Activated CD8-positive, alpha-beta T cell treated with anti-CD3 and anti-CD28 coated beads for 36 hours (primary cell): ENCODE results near the gene ELL. TPM values are rescaled to one million over a fixed set of nuclear protein-coding genes. Genes with fewer than 3 reads are reported as not detected.

Source experiments
- ATAC-seq: fragments of 200-7000 bp; cut with Tn5 transposase; one replicate; pipeline ENCODE4 v1.10.0; 2021; ENCODE audit warnings: mild to moderate bottlenecking, moderate library complexity
- CTCF ChIA-PET: fragments of 350-600 bp; sonication (Branson Sonifier 250); formaldehyde crosslinking; loops from one replicate; lab custom pipeline; 2021; ENCODE audit warnings: antibody characterized with exemption; lab: Charles Lee
- POLR2A ChIA-PET: fragments of 350-600 bp; sonication (Branson Sonifier 250); formaldehyde crosslinking; loops from one replicate; lab custom pipeline; 2021; ENCODE audit warnings: antibody characterized with exemption; lab: Charles Lee
- DNase-seq: peaks from one replicate; pipeline ENCODE4 v3.0.0-alpha.2; 2020
- H3K27ac Mint-ChIP-seq: one replicate; pipeline ENCODE4 v1.8.0; 2021; ENCODE audit warnings: mild to moderate bottlenecking, mixed read lengths
- H3K27me3 Mint-ChIP-seq: one replicate; pipeline ENCODE4 v1.8.0; 2021; ENCODE audit warnings: mixed read lengths
- H3K36me3 Mint-ChIP-seq: one replicate; pipeline ENCODE4 v1.8.0; 2021; ENCODE audit warnings: low read depth, mixed read lengths
- H3K4me1 Mint-ChIP-seq: one replicate; pipeline ENCODE4 v1.8.0; 2021; ENCODE audit warnings: low read depth, mixed read lengths
- H3K4me3 Mint-ChIP-seq: one replicate; pipeline ENCODE4 v1.8.0; 2021; ENCODE audit warnings: mild to moderate bottlenecking, moderate library complexity, mixed read lengths
- H3K9me3 Mint-ChIP-seq: one replicate; pipeline ENCODE4 v1.8.0; 2021; ENCODE audit warnings: mixed read lengths
- CTCF ChIP-seq: fragments of 200-600 bp; IDR thresholded peaks from one replicate; pipeline ENCODE4 v1.8.0; 2022; ENCODE audit warnings: antibody characterized with exemption, mild to moderate bottlenecking
- intact Hi-C: fragments of 100-400 bp; cut with micrococcal nuclease; formaldehyde crosslinking; loops from one replicate; pipeline ENCODE4 v1.10.0; 2022
- total RNA-seq, 2 experiments: library from RNA; stranded (reverse); gene quantifications; one replicate each; pipeline ENCODE4 v1.2.3, GENCODE V29; 2021

The ELL gene
- total RNA-seq, 2 experiments from 2014 or later = 20.1 to 21.9 TPM

GRCh38 chr19:18489627-18490184 lies 32.2 kb downstream of the ELL start:
- H3K27me3 Mint-ChIP-seq = no peaks in the 10 kb centered on the region
- ATAC-seq = no peak

GRCh38 chr19:18488838-18489626 lies 32.8 kb downstream of the ELL start:
- ATAC-seq (no peak), DNase-seq (no peak)
- no peaks in the 10 kb centered on the region for H3K27me3 Mint-ChIP-seq
- TF ChIP-seq CTCF = no peak
- CTCF ChIA-PET = interaction anchor here (1.0 to 3.1 kb wide), 8 partner anchors 10 to 151 kb away, joined by 3 to 17 read pairs (median 5); partner anchors contain the start of gene KXD1
- POLR2A ChIA-PET = interaction anchor here (0.5 to 1.4 kb wide), 4 partner anchors 13 to 48 kb away, joined by 3 to 4 read pairs (median 4); no protein-coding TSS in a partner anchor
- intact Hi-C loops = no loop called here
- no peak overlapping the region for H3K27ac Mint-ChIP-seq
- no peak overlapping the region for H3K4me3 Mint-ChIP-seq
- no peaks in the 10 kb centered on the region for H3K36me3 Mint-ChIP-seq
- no peaks in the 10 kb centered on the region for H3K9me3 Mint-ChIP-seq
- H3K4me1 Mint-ChIP-seq = peaks cover 49% of the 10 kb centered on the region

More at GRCh38 chr19:18489627-18490184, 32.2 kb downstream of the ELL start:
- Mint-ChIP-seq H3K27ac (no peak overlapping the region), H3K36me3 (no peaks in the 10 kb centered on the region), H3K4me1 (peaks cover 55% of the 10 kb centered on the region), H3K4me3 (no peak overlapping the region), H3K9me3 (no peaks in the 10 kb centered on the region)
- intact Hi-C loops = no loop called here
- DNase-seq = no peak
- ChIA-PET POLR2A (interaction anchor here (0.5 to 1.1 kb wide), 3 partner anchors 13 to 32 kb away, joined by 3 to 4 read pairs (median 3); partner anchors contain the start of gene ELL), CTCF (interaction anchor here (1.2 to 3.1 kb wide), 5 partner anchors 10 to 150 kb away, joined by 3 to 17 read pairs (median 6); no protein-coding TSS in a partner anchor)
- no peak for TF ChIP-seq CTCF

GRCh38 chr19:18488403-18488723 lies 33.5 kb downstream of the ELL start:
- Mint-ChIP-seq H3K36me3 (no peaks in the 10 kb centered on the region), H3K27me3 (no peaks in the 10 kb centered on the region), H3K9me3 (no peaks in the 10 kb centered on the region), H3K4me1 (peaks cover 49% of the 10 kb centered on the region), H3K4me3 (no peak overlapping the region), H3K27ac (no peak overlapping the region)
- ChIA-PET CTCF (interaction anchor here (1.0 to 3.1 kb wide), 7 partner anchors 11 to 69 kb away, joined by 3 to 17 read pairs (median 6); partner anchors contain the start of gene KXD1), POLR2A (interaction anchor here (0.5 to 1.4 kb wide), 3 partner anchors 17 to 48 kb away, joined by 3 to 4 read pairs (median 3); no protein-coding TSS in a partner anchor)
- TF ChIP-seq CTCF = peak; percentile 28
- intact Hi-C loops = no loop called here
- DNase-seq (no peak), ATAC-seq (peak; percentile 29)

- TF ChIP-seq CTCF = no peak
- ATAC-seq (no peak), DNase-seq (no peak)
- peak overlapping the region; percentile 38 for H3K27ac Mint-ChIP-seq
- intact Hi-C loops = no loop called here
- no peaks in the 10 kb centered on the region for H3K27me3 Mint-ChIP-seq
- peaks cover 55% of the 10 kb centered on the region for H3K4me1 Mint-ChIP-seq
- no peak overlapping the region for H3K4me3 Mint-ChIP-seq
- H3K9me3 Mint-ChIP-seq = no peaks in the 10 kb centered on the region
- ChIA-PET POLR2A (interaction anchor here (0.5 to 1.4 kb wide), 3 partner anchors 24 to 77 kb away, joined by 3 to 4 read pairs (median 4); no protein-coding TSS in a partner anchor), CTCF (interaction anchor here (1.6 to 3.1 kb wide), 5 partner anchors 11 to 36 kb away, joined by 4 to 17 read pairs (median 7); no protein-coding TSS in a partner anchor)
- H3K36me3 Mint-ChIP-seq = no peaks in the 10 kb centered on the region
These were observed 34.1 kb downstream of the ELL start for GRCh38 chr19:18487576-18488402.
